Forelimb muscle (tissue), 1 donor: ENCODE measurements around the gene PSEN1. TPM values are rescaled to one million over a fixed set of nuclear protein-coding genes. Genes with fewer than 3 reads are reported as not detected.

Experiments used
- DNase-seq: peaks from one replicate; pipeline ENCODE4 v3.0.0-alpha.2; 2013; ENCODE audit warnings: low read depth
- polyA plus RNA-seq: library from polyadenylated mRNA; unstranded; fragments of 120-200 nt; gene quantifications from one replicate; pipeline ENCODE4 v1.2.1, GENCODE V29; 2013; ENCODE audit not compliant: insufficient read length

Gene PSEN1
- polyA plus RNA-seq, 1 donor = 29.6 TPM

DNA sequence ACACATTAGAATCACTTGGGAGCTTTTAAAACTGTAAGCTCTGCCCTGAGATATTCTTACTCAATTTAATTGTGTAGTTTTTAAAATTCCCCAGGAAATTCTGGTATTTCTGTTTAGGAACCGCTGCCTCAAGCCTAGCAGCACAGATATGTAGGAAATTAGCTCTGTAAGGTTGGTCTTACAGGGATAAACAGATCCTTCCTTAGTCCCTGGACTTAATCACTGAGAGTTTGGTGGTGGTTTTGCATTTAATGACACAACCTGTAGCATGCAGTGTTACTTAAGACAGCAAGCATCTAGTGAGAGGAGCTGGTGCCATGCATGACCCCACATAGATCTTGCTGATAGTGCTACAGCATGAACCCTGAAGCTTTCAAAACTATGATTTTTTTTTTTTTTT, 81.1 kb downstream of the PSEN1 start:
- no peak for DNase-seq

DNA sequence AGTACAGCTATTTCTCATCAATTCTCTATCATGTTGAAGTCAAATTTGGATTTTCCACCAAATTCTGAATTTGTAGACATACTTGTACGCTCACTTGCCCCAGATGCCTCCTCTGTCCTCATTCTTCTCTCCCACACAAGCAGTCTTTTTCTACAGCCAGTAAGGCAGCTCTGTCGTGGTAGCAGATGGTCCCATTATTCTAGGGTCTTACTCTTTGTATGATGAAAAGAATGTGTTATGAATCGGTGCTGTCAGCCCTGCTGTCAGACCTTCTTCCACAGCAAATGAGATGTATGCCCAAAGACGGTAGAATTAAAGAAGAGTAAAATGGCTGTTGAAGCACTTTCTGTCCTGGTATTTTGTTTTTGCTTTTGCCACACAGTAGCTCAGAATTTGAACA, 83.8 kb downstream of the PSEN1 start:
- no peak for DNase-seq

DNA sequence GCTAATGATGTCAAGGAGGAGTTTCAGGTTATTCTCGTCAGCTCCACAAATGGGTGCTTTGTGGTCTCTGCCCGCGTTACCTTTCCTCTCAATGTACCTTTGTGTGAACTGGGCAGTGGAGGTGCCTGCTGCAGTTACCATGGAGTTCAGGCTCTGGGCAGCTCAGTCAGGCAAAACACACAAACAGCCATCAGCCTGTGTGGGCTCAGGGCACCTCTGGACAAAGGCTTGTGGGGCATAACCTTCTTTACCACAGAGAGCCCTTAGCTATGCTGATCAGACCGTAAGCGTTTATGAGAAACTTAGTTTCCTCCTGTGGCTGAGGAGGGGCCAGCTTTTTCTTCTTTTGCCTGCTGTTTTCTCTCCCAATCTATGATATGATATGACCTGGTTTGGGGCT, 84.3 kb downstream of the PSEN1 start:
- DNase-seq = no peak

DNA sequence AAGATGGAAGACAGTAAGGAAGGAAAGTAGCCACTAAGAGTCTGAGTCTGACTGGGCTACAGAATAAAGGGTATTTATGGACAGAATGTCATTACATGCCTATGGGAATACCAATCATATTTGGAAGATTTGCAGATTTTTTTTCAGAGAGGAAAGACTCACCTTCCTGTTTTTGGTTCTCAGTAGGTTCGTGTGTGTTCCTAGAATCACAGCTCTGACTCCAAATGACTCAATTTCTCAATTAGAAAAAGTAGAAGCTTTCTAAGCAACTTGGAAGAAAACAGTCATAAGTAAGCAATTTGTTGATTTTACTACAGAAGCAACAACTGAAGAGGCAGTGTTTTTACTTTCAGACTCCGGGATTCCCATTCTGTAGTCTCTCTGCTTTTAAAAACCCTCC, 85.6 kb downstream of the PSEN1 start:
- no peak for DNase-seq

DNA sequence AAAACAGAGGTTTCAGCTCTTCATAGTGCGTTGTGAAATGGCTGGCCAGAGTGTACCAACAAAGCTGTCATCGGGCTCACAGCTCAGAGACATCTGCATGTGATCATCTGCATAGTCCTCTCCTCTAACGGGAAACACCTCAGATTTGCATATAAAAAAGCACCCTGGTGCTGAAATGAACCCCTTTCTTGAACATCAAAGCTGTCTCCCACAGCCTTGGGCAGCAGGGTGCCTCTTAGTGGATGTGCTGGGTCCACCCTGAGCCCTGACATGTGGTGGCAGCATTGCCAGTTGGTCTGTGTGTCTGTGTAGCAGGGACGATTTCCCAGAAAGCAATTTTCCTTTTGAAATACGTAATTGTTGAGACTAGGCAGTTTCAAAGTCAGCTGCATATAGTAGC, 86.7 kb downstream of the PSEN1 start:
- DNase-seq = no peak

DNA sequence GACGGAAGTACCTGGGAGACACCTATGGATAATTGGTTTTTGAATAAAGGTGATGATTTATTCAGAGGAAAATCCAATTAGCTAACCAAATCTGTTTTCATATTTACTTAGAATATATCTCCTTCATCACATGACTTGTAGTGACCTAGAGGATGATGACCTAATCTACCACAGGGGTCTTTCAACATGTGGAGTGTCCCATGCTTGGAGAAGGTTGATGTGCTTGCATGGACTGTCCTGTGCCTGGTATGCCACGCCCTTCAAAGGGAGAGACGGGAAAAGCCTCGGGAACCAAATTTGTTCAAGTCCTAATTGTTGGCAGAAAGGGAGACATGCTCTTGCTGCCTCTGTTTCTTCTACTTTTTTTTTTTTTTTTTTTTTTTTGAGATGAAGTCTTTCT, 89.2 kb downstream of the PSEN1 start:
- no peak for DNase-seq

DNA sequence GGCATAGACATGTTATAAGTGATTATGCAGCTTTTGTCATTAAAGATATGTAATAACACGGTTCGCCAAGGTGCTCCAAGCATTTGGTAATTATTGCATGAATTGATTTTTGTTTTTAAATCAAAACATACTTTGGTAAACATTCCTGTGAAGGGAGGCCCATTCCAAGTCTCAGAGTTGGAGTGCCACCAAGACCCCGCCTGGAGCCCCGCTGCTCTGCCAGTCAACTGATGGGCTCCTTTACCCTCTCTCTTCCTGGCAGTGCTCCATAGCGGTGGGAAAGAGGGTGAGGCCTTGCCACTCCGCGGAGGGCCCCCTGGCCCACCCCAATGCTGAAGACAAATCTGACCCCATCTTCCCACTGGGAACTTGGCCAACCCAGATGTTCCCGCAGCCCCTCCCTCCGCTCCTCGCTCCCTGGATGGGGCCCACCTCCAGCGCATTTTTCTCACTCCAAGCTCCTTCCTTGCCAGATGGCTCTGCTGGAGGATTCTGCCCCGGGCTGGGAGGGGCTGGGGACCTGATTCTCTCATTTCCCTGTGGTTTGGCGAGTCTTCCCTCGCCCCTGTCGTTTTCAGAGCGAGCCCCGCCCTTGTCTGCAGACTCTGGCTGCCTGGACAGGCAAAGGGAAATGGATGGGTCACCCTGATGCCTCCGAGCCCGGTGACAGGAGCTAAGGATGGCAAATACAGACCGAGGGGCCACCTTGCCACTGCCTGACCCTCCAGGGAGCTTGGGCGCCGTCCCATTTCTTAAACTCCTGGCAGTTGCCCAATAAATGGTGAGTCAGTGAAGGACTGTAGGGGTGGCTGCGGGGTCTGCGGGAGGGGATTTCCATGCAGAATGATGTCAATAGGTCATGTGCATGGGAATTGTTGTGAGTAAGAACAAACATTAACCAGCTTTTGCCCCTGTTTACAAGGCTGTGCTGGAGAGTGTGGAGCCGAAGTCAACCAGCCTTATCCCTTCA, 91.8 kb downstream of the PSEN1 start:
- DNase-seq = peak; percentile 48

DNA sequence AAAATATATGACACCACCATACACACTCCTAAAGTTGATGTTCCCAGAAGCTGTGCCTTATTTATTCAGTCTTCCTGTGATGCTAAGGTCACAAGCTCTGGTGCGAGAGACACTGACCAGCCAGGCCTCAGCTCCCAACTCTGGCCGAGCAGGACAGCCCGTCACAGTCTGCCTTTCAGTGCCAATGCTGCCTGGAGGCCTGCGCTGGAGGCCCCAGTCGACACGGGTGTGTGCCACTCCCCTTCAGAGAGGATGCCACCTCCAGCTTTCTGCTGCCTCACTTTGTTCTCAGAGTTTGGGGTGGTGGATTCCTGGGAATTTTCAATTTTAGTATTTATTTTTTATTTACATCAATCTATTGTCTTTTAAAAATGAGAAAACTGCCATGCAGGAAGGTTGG, 93.7 kb downstream of the PSEN1 start:
- no peak for DNase-seq

DNA sequence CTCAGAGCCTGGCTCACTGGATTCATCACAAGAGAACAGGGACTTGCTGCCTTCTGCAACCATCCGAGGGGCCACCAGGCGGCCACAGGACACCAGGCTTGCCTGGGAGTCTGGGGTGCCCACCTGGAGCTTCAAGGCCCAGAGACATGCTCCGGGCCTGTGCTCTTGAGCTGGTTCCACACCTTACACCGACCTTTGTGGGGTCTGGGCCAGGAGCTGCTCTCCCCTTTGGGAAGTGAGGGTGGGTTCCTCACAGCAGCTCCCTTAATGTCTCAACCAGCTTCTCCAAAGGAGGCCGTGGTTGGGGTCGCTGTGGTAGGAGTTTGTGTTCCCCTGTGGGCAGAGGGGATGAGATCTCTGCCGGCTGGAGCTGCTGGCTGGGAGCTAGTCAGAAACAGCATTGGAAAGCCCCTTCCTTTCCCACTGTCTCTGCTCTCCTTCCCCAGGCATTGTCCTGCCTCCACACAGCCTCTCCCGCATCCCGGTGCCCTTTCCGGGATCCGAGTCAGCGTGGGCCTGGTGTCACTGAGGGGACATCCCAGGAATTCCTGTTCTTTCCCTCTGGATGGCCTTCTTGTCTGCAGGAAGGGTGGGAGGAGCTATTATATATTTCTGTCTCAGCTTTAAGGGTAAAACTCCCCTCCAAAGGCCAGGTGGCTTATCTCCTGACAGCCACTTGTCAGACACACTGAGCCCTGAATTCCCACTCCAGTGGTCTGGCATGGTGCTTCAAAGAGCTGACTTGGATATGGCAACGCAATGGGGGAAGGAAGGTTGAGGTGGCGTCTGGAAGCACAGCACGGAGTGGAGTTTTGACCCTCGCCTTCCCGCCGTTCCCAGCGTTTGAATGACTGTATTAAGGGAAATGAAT, 95.9 kb downstream of the PSEN1 start:
- DNase-seq = no peak

DNA sequence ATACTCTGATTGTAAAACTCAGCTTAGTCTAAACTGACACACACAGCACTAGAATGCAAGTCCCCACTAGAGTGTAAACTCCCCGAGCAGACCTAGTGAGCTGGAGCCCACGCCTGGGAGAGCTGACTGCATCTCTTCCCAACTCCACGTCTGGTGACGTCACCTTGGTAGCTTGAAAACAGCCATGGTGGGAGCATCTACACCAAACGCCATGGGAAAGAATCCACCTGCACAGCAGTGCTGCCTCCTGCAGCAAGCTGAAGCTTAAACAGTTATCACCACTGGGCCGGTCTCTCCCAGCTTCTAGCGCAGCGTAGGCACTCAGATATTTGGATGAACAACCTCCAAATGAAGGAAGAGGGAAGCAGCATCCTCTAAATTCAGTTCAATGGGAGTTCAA, 96.7 kb downstream of the PSEN1 start:
- DNase-seq = no peak

DNA sequence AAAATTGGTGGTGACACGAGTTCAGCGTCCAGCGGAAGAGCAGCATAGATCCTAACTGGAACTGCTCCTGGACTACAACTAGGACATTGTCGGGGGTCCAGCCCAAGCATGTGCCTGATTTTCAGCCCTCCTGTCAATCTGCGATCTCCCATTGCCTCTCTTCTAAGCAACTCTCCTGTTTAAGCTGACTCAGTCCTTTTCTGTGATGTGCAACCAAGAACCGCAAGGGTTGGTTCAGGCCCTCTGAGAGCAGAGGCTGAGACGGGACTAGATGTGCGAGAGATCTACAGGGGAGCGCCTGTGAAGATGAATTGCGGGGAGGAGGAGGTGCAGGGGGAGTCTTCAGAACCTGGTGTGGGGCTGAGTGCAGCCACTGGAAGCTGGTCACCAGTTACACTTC, 97.3 kb downstream of the PSEN1 start:
- no peak for DNase-seq

DNA sequence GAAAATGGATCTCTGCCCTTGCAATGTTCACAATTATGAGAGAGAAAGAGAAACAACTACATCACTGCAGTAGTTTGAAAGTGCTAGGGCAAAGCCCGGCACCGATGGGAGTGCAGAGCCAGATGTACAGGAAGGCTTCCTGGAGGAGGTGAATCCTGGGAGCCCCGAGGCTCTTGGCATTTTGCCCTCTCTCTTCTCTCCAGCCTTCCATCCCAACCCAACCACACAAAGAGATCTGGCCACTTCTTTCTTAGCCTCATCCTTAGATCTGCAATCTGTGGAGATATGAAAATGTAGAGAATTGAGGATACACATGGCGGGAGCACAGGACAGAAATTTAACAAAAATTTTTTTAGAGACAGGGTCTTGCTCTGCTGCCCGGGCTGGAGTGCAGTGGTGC, 97.7 kb downstream of the PSEN1 start:
- DNase-seq = no peak

DNA sequence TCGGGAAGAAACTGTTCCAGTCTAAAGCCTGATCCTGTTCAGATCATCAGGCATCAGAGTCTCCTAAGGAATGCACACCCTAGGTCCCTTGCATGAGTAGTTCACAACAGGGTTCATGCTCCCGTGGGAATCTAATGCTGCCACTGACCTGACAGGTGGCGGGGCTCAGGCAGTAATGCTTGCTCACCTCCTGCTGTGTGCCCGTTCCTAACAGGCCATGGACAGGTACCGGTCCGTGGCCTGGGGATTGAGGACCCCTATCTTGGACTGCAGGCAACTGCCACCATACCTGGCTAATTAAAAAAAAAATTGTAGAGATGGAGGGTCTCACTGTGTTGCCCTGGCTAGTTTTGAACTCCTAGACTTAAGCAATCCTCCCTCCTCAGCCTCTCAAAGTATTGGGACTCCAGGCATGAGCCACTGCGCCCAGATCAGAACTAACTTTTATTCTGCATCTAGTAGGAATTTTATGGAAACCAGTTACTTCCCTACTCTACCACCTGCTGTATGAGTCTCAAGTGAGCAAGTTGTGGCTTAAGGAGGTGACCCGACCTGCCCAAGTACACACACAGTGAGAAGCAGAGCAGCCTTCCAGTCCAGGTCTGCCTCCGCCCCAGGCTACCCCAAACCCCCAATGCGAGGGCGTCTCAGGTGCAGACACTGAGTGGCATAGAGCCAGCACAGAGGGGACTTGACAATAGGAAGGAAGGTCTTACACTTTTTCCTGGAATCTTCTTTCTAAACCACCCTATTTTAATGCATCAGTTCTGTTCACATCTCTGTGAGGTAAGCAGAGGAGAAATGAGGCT, 98.5 kb downstream of the PSEN1 start:
- no peak for DNase-seq

DNA sequence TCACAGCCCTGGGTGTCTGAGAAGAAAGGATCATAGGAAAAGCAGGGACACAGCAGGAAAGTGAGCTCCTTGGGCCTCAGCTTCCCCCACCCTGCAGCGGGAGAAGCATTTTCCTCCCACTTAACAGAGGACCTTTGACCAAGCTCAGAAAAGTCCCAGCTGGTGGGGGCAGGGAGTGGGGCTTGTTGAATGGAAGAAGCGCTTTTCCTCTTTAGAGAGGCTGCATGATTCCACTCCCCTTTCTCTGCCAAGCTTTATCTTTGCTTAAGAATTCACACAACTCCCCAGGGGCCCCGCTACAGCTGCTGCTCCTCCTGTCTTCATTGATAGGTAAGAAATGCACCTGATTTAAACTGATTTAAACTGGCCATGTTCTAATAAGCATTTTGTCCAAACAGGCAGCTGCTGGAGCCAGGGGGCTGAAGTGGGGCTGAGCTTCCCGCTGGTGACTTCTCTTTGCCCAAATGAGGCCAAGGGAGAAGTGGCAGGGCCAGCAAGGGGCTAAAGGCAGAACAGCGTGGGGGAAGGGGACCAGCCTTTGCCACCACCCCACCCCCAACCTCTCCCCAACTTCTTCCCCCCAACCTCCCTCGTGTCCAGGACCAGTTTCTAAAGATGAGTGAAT, 99.3 kb downstream of the PSEN1 start:
- DNase-seq = no peak

DNA sequence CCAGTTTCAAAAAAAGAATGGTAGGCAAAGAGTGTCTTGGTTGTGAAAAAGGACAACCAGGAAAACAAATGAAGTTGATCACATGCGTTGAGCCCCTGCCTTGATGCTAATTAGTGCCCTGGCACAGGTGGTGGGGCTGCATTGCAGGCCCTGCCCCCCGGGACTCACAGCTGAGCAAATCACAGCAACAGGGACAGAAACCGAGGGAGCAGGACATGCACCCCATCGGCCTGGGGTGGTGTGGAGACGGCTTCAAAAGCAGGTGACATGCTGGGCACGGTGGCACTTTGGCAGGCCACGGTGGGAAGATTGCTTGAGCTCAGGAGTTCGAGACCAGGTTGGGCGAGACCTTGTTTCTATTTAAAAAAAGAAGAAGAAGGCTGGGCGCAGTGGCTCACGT, 99.8 kb downstream of the PSEN1 start:
- no peak for DNase-seq

DNA sequence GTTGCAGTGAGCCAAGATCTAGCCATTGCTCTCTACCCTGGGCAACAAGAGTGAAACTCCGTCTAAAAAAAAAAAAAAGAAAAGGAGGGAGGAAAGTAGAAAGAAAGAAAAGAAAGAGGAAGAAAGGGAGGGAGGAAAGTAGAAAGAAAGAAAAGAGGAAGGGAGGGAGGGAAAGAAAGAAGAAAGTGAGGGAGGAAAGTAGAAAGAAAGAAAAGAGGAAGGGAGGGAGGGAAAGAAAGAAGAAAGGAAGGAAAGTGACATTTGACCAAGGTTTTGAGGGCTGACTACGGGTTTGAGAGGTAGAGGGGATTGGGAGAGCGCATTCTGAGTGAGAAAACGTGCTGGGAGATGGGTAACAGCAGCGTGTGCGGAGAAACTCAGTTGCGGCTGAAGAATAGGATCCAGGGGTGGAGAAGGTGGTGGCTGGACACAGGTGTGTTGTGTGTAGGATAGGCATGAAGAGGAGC, 100.5 kb downstream of the PSEN1 start:
- no peak for DNase-seq

DNA sequence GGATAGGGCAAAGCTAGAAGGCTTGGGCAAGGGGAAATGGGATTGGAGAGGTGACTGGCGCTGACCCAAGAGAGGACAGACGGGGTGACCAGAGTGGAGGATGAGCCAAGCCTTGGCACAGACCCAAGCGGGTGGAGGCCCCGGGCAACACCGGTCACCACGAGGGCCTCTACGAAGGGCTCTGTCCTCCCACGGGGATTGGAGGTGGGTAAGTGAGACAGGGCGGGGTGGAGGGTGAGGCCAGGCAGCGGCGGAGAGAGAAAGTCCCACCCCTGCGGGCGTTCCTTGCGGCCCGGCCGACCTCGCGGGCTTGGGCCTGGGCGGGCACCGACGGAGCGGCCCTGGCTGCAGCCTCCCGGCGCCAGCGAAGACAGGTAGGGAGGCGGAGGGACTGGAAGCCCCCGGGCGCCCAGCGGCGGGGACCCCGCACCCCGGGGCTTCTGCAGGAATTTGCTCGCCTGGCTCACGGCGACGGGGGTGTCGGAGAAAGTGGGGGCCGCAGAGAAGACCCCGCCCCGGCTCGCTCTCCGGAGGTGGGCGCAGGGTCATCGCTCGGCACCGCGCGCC, 101.0 kb downstream of the PSEN1 start, which contains the start of gene PAPLN:
Gene PAPLN, plus strand, starts transcription at position 288 of the 567 bp plus-strand sequence. CDS start 2,273 bp downstream, outside the sequence.
- DNase-seq = no peak

DNA sequence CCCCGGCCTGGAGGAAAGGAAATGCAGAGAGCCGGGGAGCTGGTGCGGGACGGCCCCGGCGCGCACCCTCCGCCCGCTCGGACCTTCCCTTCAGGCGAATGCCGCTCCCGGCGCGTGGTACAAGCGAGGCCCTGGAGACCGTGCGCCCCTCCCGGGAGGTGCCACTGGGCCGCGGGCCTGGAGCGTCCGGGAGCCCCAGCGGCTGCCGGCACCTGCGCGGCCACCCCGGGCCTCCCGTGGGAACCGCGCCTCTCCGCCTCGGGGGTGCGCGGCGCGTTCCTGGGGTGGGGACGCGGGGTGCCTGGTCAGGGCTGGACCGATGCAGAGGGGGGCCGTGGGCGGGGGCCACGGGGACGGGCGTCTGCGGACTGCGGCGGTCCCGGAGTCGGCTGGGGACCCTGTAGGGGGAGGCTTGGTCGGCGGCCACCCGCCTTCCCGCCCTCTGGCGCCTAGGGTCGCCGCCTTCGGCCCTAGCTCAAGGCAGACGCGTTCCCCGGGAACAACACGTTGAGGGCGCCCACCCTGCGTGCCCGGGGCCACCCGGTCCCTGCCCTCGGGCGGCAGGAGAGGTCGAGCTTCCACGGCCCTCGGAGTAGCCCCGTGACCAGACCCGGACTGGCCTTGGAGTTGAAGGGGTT, 101.6 kb downstream of the PSEN1 start:
- DNase-seq = no peak

DNA sequence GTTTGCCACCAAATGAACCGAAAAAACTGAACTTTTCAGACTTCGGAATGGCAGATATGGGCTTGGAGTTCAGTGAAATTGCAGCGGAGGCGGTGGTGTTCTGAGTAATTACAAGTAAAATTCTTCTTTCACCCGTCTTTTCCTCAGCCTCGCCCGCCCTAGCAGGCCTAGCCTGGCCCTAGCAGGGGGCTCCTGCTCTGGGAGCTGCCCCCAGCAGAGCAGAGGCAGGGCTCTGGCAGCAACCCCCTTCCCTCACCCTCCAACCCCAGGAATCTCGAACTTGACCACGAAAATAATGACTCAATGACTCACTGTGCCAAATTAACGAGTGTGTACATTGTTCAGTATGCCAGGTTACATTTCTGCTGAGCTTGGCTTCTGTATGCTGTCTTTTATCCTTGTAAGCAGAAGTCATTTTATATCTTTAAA, 102.1 kb downstream of the PSEN1 start:
- no peak for DNase-seq

DNA sequence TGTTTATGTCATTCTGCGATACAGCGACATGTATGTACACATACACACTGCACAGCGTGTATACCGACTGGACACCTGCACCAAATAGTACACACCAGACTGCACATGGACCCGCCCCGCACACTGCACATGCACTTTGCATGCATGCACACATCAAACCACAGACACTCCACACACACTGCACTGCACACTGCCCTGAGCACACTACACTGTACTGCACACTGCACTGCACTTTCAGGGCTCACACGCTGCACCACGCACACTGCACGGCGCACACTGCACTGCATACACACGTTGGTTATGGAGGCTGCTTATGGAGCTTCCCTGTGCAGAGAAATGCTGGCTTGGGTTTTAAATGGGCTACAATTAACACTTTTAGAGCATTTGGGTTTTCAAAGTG, 102.6 kb downstream of the PSEN1 start:
- DNase-seq = no peak
